ENCODE measurements around the gene UBE2U. TPM values are rescaled to one million over a fixed set of nuclear protein-coding genes. Genes with fewer than 3 reads are reported as not detected.
"Not testable (repeated sequence)": the region's sequence is repeated elsewhere in the genome, so short reads cannot be mapped to it uniquely, and the experiment has no call there.

UBE2U gene
- total RNA-seq, 8 experiments from 2014 or later, result 0.47 TPM; not detected in 7

- in situ Hi-C loops (cut with MboI; ENCODE audit: low pct_unique_long_range_greater_than_20kb in 2 of 9, low sequenced_read_pairs in 9 of 9, unreplicated experiment in 9 of 9), result no loop called here
- 20 to 100% (median 64%) methylated on average over 1 to 8 of the region's 8 CpGs; no CpG with 5 or more reads in 2 of the 10 experiments for WGBS, 10 experiments
- H3K27ac ChIP-seq, result no peak overlapping the region
- no peak for ATAC-seq (replicated peaks in 6 of 8)
- no peak overlapping the region for H3K4me3 ChIP-seq
- H3K4me1 ChIP-seq (replicated peaks in 1 of 2), result no peaks in the 10 kb centered on the region
Measured at GRCh38 chr1:64196074-64196870, 7.2 kb upstream of the UBE2U start.

- WGBS, 10 experiments, result 60 to 100% (median 92%) methylated on average over 1 to 3 of the region's 3 CpGs; no CpG with 5 or more reads in 2 of the 10 experiments
- in situ Hi-C loops (cut with MboI; ENCODE audit: low pct_unique_long_range_greater_than_20kb in 2 of 9, low sequenced_read_pairs in 9 of 9, unreplicated experiment in 9 of 9), result no loop called here
- no peak for ATAC-seq (replicated peaks in 6 of 8)
- H3K4me1 ChIP-seq (replicated peaks in 1 of 2), result no peaks in the 10 kb centered on the region
- H3K4me3 ChIP-seq, result no peak overlapping the region
- no peak overlapping the region for H3K27ac ChIP-seq
Measured at GRCh38 chr1:64197076-64197475, 6.3 kb upstream of the UBE2U start.

DNA sequence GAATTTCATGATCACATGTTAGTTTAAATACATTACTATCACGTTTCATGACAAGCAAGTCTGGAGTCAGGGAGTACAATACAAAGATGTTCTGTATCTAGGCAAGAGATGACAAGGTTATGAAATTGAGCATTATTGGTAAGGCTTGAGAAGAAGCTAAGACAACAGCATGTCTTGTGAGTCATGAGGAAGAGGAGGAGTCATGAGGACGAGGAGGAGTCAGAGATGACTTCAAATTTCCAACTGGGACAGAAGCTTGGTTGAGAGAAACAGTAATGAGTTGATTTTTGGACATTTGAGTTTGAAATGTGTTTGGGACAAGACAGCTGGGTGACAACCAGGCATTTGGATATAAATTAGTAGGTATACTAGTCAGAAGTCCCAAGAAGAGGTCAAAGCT is 4.3 kb upstream of the UBE2U start:
- Histone ChIP-seq H3K4me1 (replicated peaks in 1 of 2) (no peaks in the 10 kb centered on the region), H3K4me3 (no peak overlapping the region), H3K27ac (no peak overlapping the region)
- in situ Hi-C loops (cut with MboI; ENCODE audit: low pct_unique_long_range_greater_than_20kb in 2 of 9, low sequenced_read_pairs in 9 of 9, unreplicated experiment in 9 of 9), result no loop called here
- WGBS, 10 experiments, result 20 to 75% (median 60%) methylated on average over 1 to 2 of the region's 2 CpGs; no CpG with 5 or more reads in 3 of the 10 experiments
- no peak for ATAC-seq (replicated peaks in 6 of 8)

- Histone ChIP-seq H3K4me1 (replicated peaks in 1 of 2) (no peaks in the 10 kb centered on the region), H3K4me3 (no peak overlapping the region), H3K27ac (no peak overlapping the region)
- 30 to 86% (median 40%) methylated on average over 1 of the region's 1 CpG; no CpG with 5 or more reads in 7 of the 10 experiments for WGBS, 10 experiments
- in situ Hi-C loops (cut with MboI; ENCODE audit: low pct_unique_long_range_greater_than_20kb in 2 of 9, low sequenced_read_pairs in 9 of 9, unreplicated experiment in 9 of 9), result no loop called here
- ATAC-seq (replicated peaks in 6 of 8), result no peak
Measured at GRCh38 chr1:64200064-64200463, 3.4 kb upstream of the UBE2U start.

- H3K27ac ChIP-seq, result no peak overlapping the region
- 50 to 100% (median 70%) methylated on average over 1 to 2 of the region's 2 CpGs; no CpG with 5 or more reads in 2 of the 10 experiments for WGBS, 10 experiments
- ATAC-seq (replicated peaks in 6 of 8), result peak in 1 of 8 experiments; percentile 36
- in situ Hi-C loops (cut with MboI; ENCODE audit: low pct_unique_long_range_greater_than_20kb in 2 of 9, low sequenced_read_pairs in 9 of 9, unreplicated experiment in 9 of 9), result no loop called here
- no peak overlapping the region for H3K4me3 ChIP-seq
- H3K4me1 ChIP-seq (replicated peaks in 1 of 2), result no peaks in the 10 kb centered on the region
Measured at GRCh38 chr1:64209221-64209620, 5.8 kb downstream of the UBE2U start.

DNA sequence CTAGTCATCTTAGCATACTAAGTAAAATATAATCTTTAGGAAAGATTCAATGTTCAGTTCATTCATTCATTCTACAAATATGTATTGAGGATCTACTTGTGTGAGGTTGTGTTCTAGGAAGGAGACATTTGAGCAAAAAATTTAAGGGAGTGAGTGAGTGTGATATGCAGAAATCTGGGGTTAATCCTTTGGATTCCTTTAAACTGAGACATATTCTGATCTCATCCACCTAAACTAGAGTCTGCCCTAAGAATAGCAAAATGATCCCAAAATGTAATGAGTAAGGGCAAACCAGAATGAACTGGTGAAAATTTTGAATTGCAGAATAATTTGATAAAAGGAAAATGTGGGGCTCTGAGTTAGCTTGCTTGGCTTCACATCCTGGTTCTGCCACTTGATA is 8.6 kb downstream of the UBE2U start:
- Histone ChIP-seq H3K27ac (no peak overlapping the region), H3K4me3 (no peak overlapping the region), H3K4me1 (replicated peaks in 1 of 2) (no peaks in the 10 kb centered on the region)
- ATAC-seq (replicated peaks in 6 of 8), result peak in 3 of 8 experiments; percentile 17 to 99 (median 99)
- in situ Hi-C loops (cut with MboI; ENCODE audit: low pct_unique_long_range_greater_than_20kb in 2 of 9, low sequenced_read_pairs in 9 of 9, unreplicated experiment in 9 of 9), result no loop called here

DNA sequence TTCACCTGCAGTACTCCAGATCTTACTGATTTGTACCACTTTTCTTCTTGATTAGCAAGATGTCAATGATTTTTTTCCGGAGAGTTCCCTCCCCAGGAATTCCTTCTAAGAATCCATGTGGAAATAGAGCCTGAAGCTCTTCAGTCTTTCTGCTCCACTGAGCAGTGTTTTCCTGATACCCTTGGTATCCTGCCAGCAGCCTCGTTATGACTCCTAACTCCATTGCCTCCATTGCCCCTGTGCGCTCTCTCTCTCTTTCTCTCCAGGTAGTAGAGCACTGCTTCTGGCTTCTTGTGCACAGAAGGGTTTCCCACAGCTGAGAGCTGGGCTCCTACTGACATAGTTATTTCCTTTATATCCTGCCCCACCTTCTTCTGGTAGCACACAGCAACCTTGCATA is 12.2 kb downstream of the UBE2U start:
- in situ Hi-C loops (cut with MboI; ENCODE audit: low pct_unique_long_range_greater_than_20kb in 2 of 9, low sequenced_read_pairs in 9 of 9, unreplicated experiment in 9 of 9), result no loop called here
- Histone ChIP-seq H3K27ac (no peak overlapping the region), H3K4me3 (no peak overlapping the region), H3K4me1 (replicated peaks in 1 of 2) (no peaks in the 10 kb centered on the region)
- no peak for ATAC-seq (replicated peaks in 6 of 8)
- WGBS, 10 experiments, result 50 to 100% (median 85%) methylated on average over 1 to 3 of the region's 3 CpGs; no CpG with 5 or more reads in 2 of the 10 experiments

DNA sequence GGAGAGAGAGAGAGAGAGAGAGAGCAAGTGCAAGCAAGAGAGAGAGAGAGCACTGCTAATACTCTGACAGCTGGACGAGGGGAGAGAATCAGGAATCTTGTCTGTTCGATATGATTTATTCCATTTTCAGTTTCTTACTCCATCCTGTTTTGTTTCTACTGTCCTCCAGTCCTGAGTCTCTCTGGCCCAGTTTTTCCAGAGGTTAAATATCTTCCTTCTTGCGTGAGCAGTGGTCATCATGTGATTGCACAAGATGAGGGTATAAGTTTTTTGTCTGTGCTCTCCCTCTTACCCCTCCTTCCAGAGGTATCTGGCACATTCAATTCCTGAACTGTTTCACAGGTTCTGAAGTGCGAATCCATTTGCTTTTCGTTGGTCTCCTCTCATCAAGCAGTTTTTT is 16.8 kb downstream of the UBE2U start:
- Histone ChIP-seq H3K4me1 (replicated peaks in 1 of 2) (no peaks in the 10 kb centered on the region), H3K4me3 (no peak overlapping the region), H3K27ac (no peak overlapping the region)
- ATAC-seq (replicated peaks in 6 of 8), result no peak
- in situ Hi-C loops (cut with MboI; ENCODE audit: low pct_unique_long_range_greater_than_20kb in 2 of 9, low sequenced_read_pairs in 9 of 9, unreplicated experiment in 9 of 9), result no loop called here
- WGBS, 10 experiments, result 53 to 94% (median 81%) methylated on average over 3 to 5 of the region's 5 CpGs

DNA sequence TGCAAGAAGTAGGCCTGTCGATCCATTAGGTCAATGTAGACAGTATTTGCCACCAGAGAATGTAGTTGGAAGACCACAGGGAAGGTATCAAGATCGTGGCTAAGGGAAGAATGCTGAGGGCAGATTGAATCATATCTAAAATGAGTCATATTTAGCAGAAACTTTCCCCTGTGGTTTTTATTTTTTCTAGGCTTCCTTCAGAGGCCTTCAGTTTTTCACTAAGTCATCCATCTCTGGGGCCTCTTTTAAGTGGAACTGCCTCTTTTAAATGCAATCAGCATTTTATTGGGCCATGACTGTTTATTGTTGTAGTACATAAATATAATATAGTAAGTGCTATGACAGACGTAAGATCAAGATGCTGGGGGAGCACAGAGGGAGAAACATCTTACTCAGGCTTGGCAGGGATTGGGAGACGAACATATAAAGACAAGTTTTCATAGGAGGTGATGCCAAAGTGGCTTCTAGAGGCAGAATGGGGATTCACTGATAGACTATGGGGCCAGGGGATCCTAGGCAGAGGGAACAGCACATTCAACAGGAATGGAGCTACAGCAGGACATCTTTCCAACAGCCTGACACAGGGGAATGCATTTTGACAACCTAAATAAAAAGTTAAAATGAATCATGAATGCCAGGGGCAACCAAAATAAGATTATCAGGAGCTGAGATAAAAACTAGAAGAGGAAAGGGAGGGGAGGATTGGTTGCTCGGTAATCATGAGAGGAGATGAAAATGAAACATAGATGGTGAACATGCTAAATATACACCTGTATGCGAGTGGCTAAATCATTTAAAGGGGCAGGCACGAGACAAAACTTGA is 20.1 kb downstream of the UBE2U start:
- in situ Hi-C loops (cut with MboI; ENCODE audit: low pct_unique_long_range_greater_than_20kb in 2 of 9, low sequenced_read_pairs in 9 of 9, unreplicated experiment in 9 of 9), result no loop called here
- Histone ChIP-seq H3K27ac (no peak overlapping the region), H3K4me3 (no peak overlapping the region), H3K4me1 (replicated peaks in 1 of 2) (no peaks in the 10 kb centered on the region)
- WGBS, 10 experiments, result 38 to 100% (median 73%) methylated on average over 2 to 7 of the region's 7 CpGs
- ATAC-seq (replicated peaks in 6 of 8), result peak in 1 of 8 experiments; percentile 47

GRCh38 chr1:64224236-64224635 is 20.8 kb downstream of the UBE2U start:
- in situ Hi-C loops (cut with MboI; ENCODE audit: low pct_unique_long_range_greater_than_20kb in 2 of 9, low sequenced_read_pairs in 9 of 9, unreplicated experiment in 9 of 9); H3K4me1 ChIP-seq (replicated peaks in 1 of 2); H3K27ac ChIP-seq; ATAC-seq (replicated peaks in 6 of 8); H3K4me3 ChIP-seq: not testable (repeated sequence)
- 94 to 100% (median 98%) methylated on average over 3 to 7 of the region's 7 CpGs; no CpG with 5 or more reads in 2 of the 10 experiments for WGBS, 10 experiments

DNA sequence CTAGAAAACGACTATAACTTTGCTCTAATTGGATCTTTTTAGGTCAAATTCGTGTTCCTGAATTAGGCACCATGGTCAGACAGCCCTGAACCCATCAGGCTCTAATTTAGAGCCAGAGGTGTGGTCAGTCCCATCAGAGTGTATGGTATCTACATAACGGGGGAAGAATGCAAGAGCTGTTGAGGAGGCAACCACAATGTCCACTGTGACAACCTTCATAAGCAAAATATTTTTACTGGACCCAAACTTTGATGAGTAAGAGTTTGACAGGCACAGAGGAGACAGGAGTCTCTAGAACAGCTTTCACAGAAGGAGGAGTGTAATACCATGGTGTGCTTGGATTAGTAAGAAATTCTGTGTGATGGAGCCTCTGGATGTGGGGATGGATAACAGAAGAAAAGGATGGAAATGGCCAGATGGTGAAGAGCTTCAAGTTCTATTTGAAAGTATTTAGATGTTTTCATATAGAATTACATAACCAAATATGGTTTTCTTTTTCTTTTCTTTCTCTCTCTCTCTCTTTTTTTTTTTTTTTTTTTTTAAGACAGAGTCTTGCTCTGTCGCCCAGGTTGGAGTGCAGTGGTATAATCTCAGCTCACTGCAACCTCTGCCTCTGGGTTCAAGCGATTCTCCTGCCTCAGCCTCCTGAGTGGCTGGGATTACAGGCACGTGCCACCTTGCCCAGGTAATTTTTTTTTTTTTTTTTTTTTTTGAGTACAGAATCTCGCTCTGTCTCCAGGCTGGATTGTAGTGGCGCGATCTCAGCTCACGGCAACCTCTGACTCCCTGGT is 24.9 kb downstream of the UBE2U start:
- no peaks in the 10 kb centered on the region for H3K4me1 ChIP-seq (replicated peaks in 1 of 2)
- H3K4me3 ChIP-seq, result no peak overlapping the region
- WGBS, 10 experiments, result 49 to 86% (median 79%) methylated on average over 3 to 10 of the region's 10 CpGs; no CpG with 5 or more reads in 1 of the 10 experiments
- peak in 2 of 8 experiments; percentile 58 to 59 for ATAC-seq (replicated peaks in 6 of 8)
- H3K27ac ChIP-seq, result no peak overlapping the region
- in situ Hi-C loops (cut with MboI; ENCODE audit: low pct_unique_long_range_greater_than_20kb in 2 of 9, low sequenced_read_pairs in 9 of 9, unreplicated experiment in 9 of 9), result loop anchor here in 7 of 9 experiments (25.0 kb wide), 2 partner anchors 566 to 616 kb away; no protein-coding TSS in a partner anchor

GRCh38 chr1:64229307-64229706 is 25.9 kb downstream of the UBE2U start:
- no peak for ATAC-seq (replicated peaks in 6 of 8)
- no peaks in the 10 kb centered on the region for H3K4me1 ChIP-seq (replicated peaks in 1 of 2)
- no peak overlapping the region for H3K27ac ChIP-seq
- H3K4me3 ChIP-seq, result no peak overlapping the region
- in situ Hi-C loops (cut with MboI; ENCODE audit: low pct_unique_long_range_greater_than_20kb in 2 of 9, low sequenced_read_pairs in 9 of 9, unreplicated experiment in 9 of 9), result loop anchor here in 7 of 9 experiments (25.0 kb wide), 2 partner anchors 567 to 617 kb away; no protein-coding TSS in a partner anchor
- 59 to 100% (median 87%) methylated on average over 1 to 3 of the region's 3 CpGs for WGBS, 10 experiments

All from motor neuron (in vitro differentiated cells).